GM12801 (cell line): ENCODE results near the gene CENPH.

Experiments
- CTCF ChIP-seq: IDR thresholded peaks from one replicate; pipeline ENCODE4 v1.5.1; 2011; ENCODE audit warnings: control low read depth; ENCODE audit not compliant: insufficient read length; ENCODE audit errors: extremely low read depth

Gene CENPH

GRCh38 chr5:69231281-69231680 lies 41.9 kb downstream of the CENPH start:
- TF ChIP-seq CTCF: no peak

GRCh38 chr5:69231851-69232250 lies 42.5 kb downstream of the CENPH start:
- TF ChIP-seq CTCF: no peak

- no peak for TF ChIP-seq CTCF
These were observed 45.3 kb downstream of the CENPH start, which contains the start of gene CDK7 for GRCh38 chr5:69234457-69235268. CDK7 (plus strand) TSS chr5:69234886; CDS start chr5:69234976, 90 bp downstream.

DNA sequence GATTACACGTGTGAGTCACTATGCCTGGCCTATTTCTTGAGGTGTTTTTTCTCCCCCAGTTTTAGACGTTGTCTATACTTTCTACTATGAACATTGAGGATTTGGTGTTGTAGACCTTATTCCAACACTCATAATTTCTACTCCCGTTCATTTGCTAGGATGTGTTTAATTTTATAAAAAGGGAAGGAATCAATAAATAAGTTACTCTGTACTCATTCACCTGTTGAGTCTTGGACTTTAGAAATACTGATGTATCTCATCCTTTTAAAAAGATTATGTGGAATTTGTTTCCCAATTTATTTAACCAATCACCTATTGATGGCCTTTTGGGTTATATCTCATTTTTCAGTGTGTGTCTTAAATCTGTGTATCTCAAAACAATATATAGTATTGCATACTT lies 48.5 kb downstream of the CENPH start:
- TF ChIP-seq CTCF: no peak

- no peak for TF ChIP-seq CTCF
These were observed 49.4 kb downstream of the CENPH start for GRCh38 chr5:69238760-69239251.

GRCh38 chr5:69242215-69242927 lies 53.0 kb downstream of the CENPH start:
- TF ChIP-seq CTCF: no peak

DNA sequence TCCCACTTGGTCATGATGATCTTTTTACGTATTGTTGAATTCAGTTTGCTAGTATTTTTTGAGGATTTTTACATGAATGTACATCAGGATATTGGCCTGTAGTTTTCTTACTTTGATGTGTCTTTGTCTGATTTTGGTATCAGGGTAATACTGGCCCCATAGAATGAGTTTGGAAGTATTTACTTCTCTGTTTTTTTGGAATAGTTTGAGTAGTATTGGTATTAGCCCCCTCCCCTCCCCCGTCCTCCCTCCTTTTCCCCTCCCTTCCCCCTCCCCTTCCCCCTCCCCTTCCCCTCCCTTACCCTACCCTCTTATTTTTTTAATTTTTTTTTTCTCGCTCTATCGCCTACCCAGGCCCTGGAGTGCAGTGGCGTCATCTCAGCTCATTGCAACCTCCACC lies 55.6 kb downstream of the CENPH start:
- TF ChIP-seq CTCF: no peak
